H1 (cell line): ENCODE results near the gene CTCF. TPM values are rescaled to one million over a fixed set of nuclear protein-coding genes. Genes with fewer than 3 reads are reported as not detected.

Source experiments
- CTCF ChIA-PET: fragments of 300-600 bp; sonication (Branson Sonifier 250); formaldehyde crosslinking; loops from one replicate; lab custom pipeline; 2021; ENCODE audit not compliant: partially characterized antibody; lab: Charles Lee
- POLR2A ChIA-PET: fragments of 300-600 bp; sonication (Branson Sonifier 250); formaldehyde crosslinking; loops from one replicate; lab custom pipeline; 2021; ENCODE audit warnings: inconsistent platforms; ENCODE audit not compliant: partially characterized antibody; lab: Charles Lee
- DNase-seq, 2 experiments: peaks; one replicate each; pipeline versions ENCODE4 v3.0.0 to v3.0.0-alpha.2; 2010 to 2022; ENCODE audit warnings: low spot score in 2 of 2, low read depth in 1 of 2, mixed read lengths in 1 of 2
- FAIRE-seq: peaks from 2 replicates; lab custom pipeline; 2011; peaks lifted over from hg19 to GRCh38; lab: Jason Lieb, UNC
- H2AFZ ChIP-seq: 2 replicates; pipeline ENCODE4 v1.8.1; 2012; ENCODE audit warnings: low read length, inconsistent platforms
- H2AK5ac ChIP-seq: 2 replicates; pipeline ENCODE4 v1.6.1; 2013; ENCODE audit warnings: low read depth, low read length
- H2BK120ac ChIP-seq: replicated peaks from 2 replicates; pipeline ENCODE3; 2013; ENCODE audit warnings: low read depth, low read length, inconsistent platforms
- H2BK12ac ChIP-seq: 2 replicates; pipeline ENCODE4 v1.6.1; 2013; ENCODE audit warnings: low read depth, low read length
- H2BK15ac ChIP-seq: 2 replicates; pipeline ENCODE4 v1.6.1; 2013; ENCODE audit warnings: low read length
- H2BK20ac ChIP-seq: 2 replicates; pipeline ENCODE4 v1.6.1; 2013; ENCODE audit warnings: low read length
- H2BK5ac ChIP-seq: 2 replicates; pipeline ENCODE4 v1.6.1; 2013; ENCODE audit warnings: low read depth, low read length
- H3K14ac ChIP-seq: 2 replicates; pipeline ENCODE4 v1.6.1; 2013; ENCODE audit warnings: inconsistent platforms; ENCODE audit not compliant: insufficient read length
- H3K18ac ChIP-seq: 2 replicates; pipeline ENCODE4 v1.6.1; 2013; ENCODE audit warnings: low read length; ENCODE audit errors: extremely low read depth
- H3K23ac ChIP-seq: 2 replicates; pipeline ENCODE4 v1.6.1; 2013; ENCODE audit warnings: inconsistent platforms; ENCODE audit not compliant: insufficient read length
- H3K23me2 ChIP-seq: 2 replicates; pipeline ENCODE4 v1.6.1; 2013; ENCODE audit warnings: low read depth, low read length
- H3K27ac ChIP-seq: 2 replicates; pipeline ENCODE4 v1.6.1; 2011; ENCODE audit warnings: low read depth, low read length, inconsistent platforms
- H3K27me3 ChIP-seq, 4 experiments: replicated peaks in 1 of 4; 1 replicate in 1 of 4; 2 replicates in 3 of 4; pipeline versions ENCODE4 v1.6.1 to v1.8.1; 2011 to 2013; ENCODE audit warnings: low read length in 3 of 4, mild to moderate bottlenecking in 3 of 4, inconsistent platforms in 2 of 4, mixed read lengths in 2 of 4, moderate library complexity in 1 of 4; ENCODE audit not compliant: control insufficient read depth in 3 of 4, insufficient read depth in 3 of 4; ENCODE audit errors: extremely low read depth in 1 of 4
- H3K36me3 ChIP-seq, 4 experiments: 2 replicates each; pipeline versions ENCODE4 v1.6.1 to v1.8.1; 2011 to 2013; ENCODE audit warnings: mild to moderate bottlenecking in 4 of 4, low read length in 3 of 4, moderate library complexity in 2 of 4, control low read depth in 1 of 4, inconsistent platforms in 1 of 4; ENCODE audit not compliant: insufficient read depth in 4 of 4, control insufficient read depth in 2 of 4
- H3K4ac ChIP-seq: replicated peaks from 2 replicates; pipeline ENCODE3; 2013; ENCODE audit warnings: low read length, low read depth, mixed read lengths, inconsistent platforms; ENCODE audit not compliant: insufficient read length
- H3K4me1 ChIP-seq, 4 experiments: replicated peaks in 1 of 4; 1 replicate in 1 of 4; 2 replicates in 3 of 4; pipeline versions ENCODE4 v1.6.1 to v1.8.1; 2011 to 2013; ENCODE audit warnings: low read length in 3 of 4, inconsistent platforms in 2 of 4, mixed read lengths in 1 of 4; ENCODE audit not compliant: insufficient read depth in 4 of 4, control insufficient read depth in 3 of 4
- H3K4me2 ChIP-seq, 2 experiments: 2 replicates each; pipeline versions ENCODE4 v1.6.1 to v1.8.1; 2011 to 2013; ENCODE audit warnings: low read depth in 2 of 2, low read length in 2 of 2, control low read depth in 1 of 2, inconsistent platforms in 1 of 2, mild to moderate bottlenecking in 1 of 2; ENCODE audit not compliant: insufficient read depth in 1 of 2
- H3K4me3 ChIP-seq, 4 experiments: fragments of 200-600, 300-600 bp in 1 of 4; sonication (generic), shearing (Covaris generic), sonication (Bioruptor Twin) in 1 of 4; 2 replicates each; pipeline versions ENCODE4 v1.5.1 to v1.8.1; 2011 to 2016; ENCODE audit warnings: low read length in 4 of 4, low read depth in 3 of 4, control low read depth in 2 of 4, inconsistent platforms in 2 of 4, mild to moderate bottlenecking in 2 of 4, mixed read lengths in 1 of 4, moderate library complexity in 1 of 4; ENCODE audit not compliant: insufficient read depth in 2 of 4; ENCODE audit errors: extremely low read depth in 1 of 4
- H3K56ac ChIP-seq: replicated peaks from 2 replicates; pipeline ENCODE3; 2013; ENCODE audit warnings: low read depth, mild to moderate bottlenecking, mixed read lengths, low read length, inconsistent platforms; ENCODE audit not compliant: insufficient read length
- H3K79me1 ChIP-seq: 2 replicates; pipeline ENCODE4 v1.6.1; 2013; ENCODE audit warnings: low read depth, low read length, control low read depth
- H3K79me2 ChIP-seq, 2 experiments: 2 replicates each; pipeline versions ENCODE4 v1.6.1 to v1.8.1; 2012 to 2013; ENCODE audit warnings: low read length in 2 of 2, mild to moderate bottlenecking in 2 of 2, inconsistent platforms in 1 of 2; ENCODE audit not compliant: insufficient read depth in 2 of 2, control insufficient read depth in 1 of 2
- H3K9ac ChIP-seq, 4 experiments: replicated peaks in 1 of 4; 1 replicate in 1 of 4; 2 replicates in 3 of 4; pipeline versions ENCODE4 v1.6.1 to v1.8.1; 2011 to 2013; ENCODE audit warnings: low read depth in 3 of 4, low read length in 3 of 4, control low read depth in 2 of 4, mild to moderate bottlenecking in 2 of 4, moderate library complexity in 2 of 4, inconsistent platforms in 1 of 4; ENCODE audit errors: extremely low read depth in 1 of 4
- H3K9me3 ChIP-seq, 2 experiments: 2 replicates each; pipeline versions ENCODE4 v1.6.1 to v1.8.1; 2012 to 2013; ENCODE audit warnings: mild to moderate bottlenecking in 2 of 2, moderate library complexity in 2 of 2, control low read depth in 1 of 2, inconsistent platforms in 1 of 2, low read depth in 1 of 2, low read length in 1 of 2, mixed read lengths in 1 of 2; ENCODE audit not compliant: insufficient read depth in 2 of 2
- H4K20me1 ChIP-seq, 2 experiments: replicated peaks in 1 of 2; 2 replicates each; pipeline versions ENCODE3 to v1.8.1; 2011 to 2013; ENCODE audit warnings: inconsistent platforms in 2 of 2, low read length in 2 of 2, mild to moderate bottlenecking in 1 of 2; ENCODE audit not compliant: insufficient read depth in 2 of 2, control insufficient read depth in 1 of 2
- H4K5ac ChIP-seq: 2 replicates; pipeline ENCODE4 v1.6.1; 2013; ENCODE audit warnings: low read length, low read depth, mixed read lengths, inconsistent platforms; ENCODE audit not compliant: insufficient read length
- H4K8ac ChIP-seq: 2 replicates; pipeline ENCODE4 v1.8.0; 2013; ENCODE audit warnings: mild to moderate bottlenecking, moderate library complexity, low read length, inconsistent platforms; ENCODE audit not compliant: insufficient read depth; ENCODE audit errors: extremely low read depth
- H4K91ac ChIP-seq: replicated peaks from 2 replicates; pipeline ENCODE3; 2013; ENCODE audit warnings: low read length, mixed read lengths, inconsistent platforms; ENCODE audit not compliant: insufficient read length
- ATF2 ChIP-seq: IDR thresholded peaks from 2 replicates; pipeline ENCODE4 v1.6.1; 2012; ENCODE audit warnings: low read length, inconsistent platforms
- ATF3 ChIP-seq: IDR thresholded peaks from 2 replicates; pipeline ENCODE4 v1.6.1; 2011; ENCODE audit warnings: low read depth, mild to moderate bottlenecking, low read length; ENCODE audit not compliant: insufficient read depth
- BACH1 ChIP-seq: IDR thresholded peaks from 2 replicates; pipeline ENCODE4 v1.6.1; 2012; ENCODE audit warnings: low read length, improper control_type of control experiment
- E2F6 ChIP-seq: IDR thresholded peaks from 2 replicates; pipeline ENCODE4 v1.6.1; 2012; ENCODE audit warnings: inconsistent platforms
- MAX ChIP-seq: IDR thresholded peaks from 2 replicates; pipeline ENCODE4 v1.6.1; 2012; ENCODE audit warnings: inconsistent platforms
- POLR2AphosphoS5 ChIP-seq: IDR thresholded peaks from 2 replicates; pipeline ENCODE4 v1.6.1; 2011; ENCODE audit warnings: low read depth, low read length
- RNF2 ChIP-seq: fragments of 200-900, 300-1000 bp; sonication (generic); IDR thresholded peaks from 2 replicates; pipeline ENCODE4 v1.7.1; 2016; ENCODE audit warnings: borderline replicate concordance, low read depth, mild to moderate bottlenecking, antibody characterized with exemption, low read length; ENCODE audit not compliant: poor library complexity, severe bottlenecking; ENCODE audit errors: missing control alignments
- SIX5 ChIP-seq: IDR thresholded peaks from 2 replicates; pipeline ENCODE4 v1.6.1; 2011; ENCODE audit warnings: mild to moderate bottlenecking, low read depth, low read length
- WGBS, 2 experiments: shearing (Covaris generic) in 1 of 2; methylation state at CpG; one replicate each; pipeline versions ENCODE4 v1.1.6 to v1.1.7; 2013 to 2015; ENCODE audit warnings: low lambda C conversion rate in 2 of 2, mixed read lengths in 2 of 2, inconsistent platforms in 1 of 2, low coverage in 1 of 2, missing lambda C conversion rate in 1 of 2; ENCODE audit not compliant: insufficient replicate concordance in 2 of 2, insufficient coverage in 1 of 2, insufficient read length in 1 of 2; ENCODE audit errors: extremely low coverage in 1 of 2, missing lambda C conversion rate in 1 of 2; 5-methylcytosine and 5-hydroxymethylcytosine counted together
- polyA plus RNA-seq, 7 experiments: library from polyadenylated mRNA; depleted of rRNA in 3 of 7; stranded (reverse) in 5 of 7; unstranded in 2 of 7; fragments of >200 nt in 5 of 7; fragments of 200-250 nt in 2 of 7; gene quantifications; 1 replicate in 5 of 7; 2 replicates in 1 of 7; 4 replicates in 1 of 7; pipeline versions ENCODE4 v1.2.1 to v1.2.3, GENCODE V29; 2011 to 2013; ENCODE audit warnings: missing spikeins in 2 of 7, mixed read lengths in 2 of 7
- total RNA-seq: library from RNA; stranded (reverse); fragmentation: NEBNext Ultra II Directional; extraction: Animal tissue kit (Norgen Biotek cat#: 25700); gene quantifications from 2 replicates; pipeline ENCODE4 v1.2.1, GENCODE V29; 2021

CTCF gene
- total and polyA plus RNA-seq, 2 of the 8 experiments (the other 6 are each of a cell fraction or from before 2014, with no cell fraction given) = 32.4 to 66.0 TPM

GRCh38 chr16:67675999-67676398 is 113.7 kb downstream of the CTCF start:
- H3K14ac ChIP-seq = no peak overlapping the region
- H3K4me1 ChIP-seq = peaks cover 0 to 3% (median 0%) of the 10 kb centered on the region in 4 experiments; a peak in 1 of 7 replicates
- H4K20me1 ChIP-seq = peaks cover 0 to 8% of the 10 kb centered on the region in 2 experiments
- no peak overlapping the region for H3K4ac ChIP-seq
- DNase-seq (no peak), FAIRE-seq (no peak)
- no peak overlapping the region for H3K9ac ChIP-seq
- WGBS, 2 experiments = 91% methylated on average over 7 of the region's 7 CpGs; no CpG with 5 or more reads in 1 of the 2 experiments
- H3K56ac ChIP-seq = no peak overlapping the region
- no peak overlapping the region for H2BK20ac ChIP-seq
- no peak overlapping the region for H3K27ac ChIP-seq
- no peak overlapping the region for H4K8ac ChIP-seq
- no peak overlapping the region for H2BK5ac ChIP-seq
- ChIA-PET CTCF (interaction anchor here (0.6 to 5.5 kb wide), 4 partner anchors 9 to 182 kb away, joined by 3 to 46 read pairs (median 3); partner anchors contain the start of genes C16orf86 and ENKD1), POLR2A (no interaction called here)
- H3K9me3 ChIP-seq = no peaks in the 10 kb centered on the region
- TF ChIP-seq SIX5 = no peak
- TF ChIP-seq ATF3 = no peak
- TF ChIP-seq BACH1 = no peak
- no peak for TF ChIP-seq RNF2
- TF ChIP-seq ATF2 = no peak
- TF ChIP-seq POLR2AphosphoS5 = no peak
- no peak for TF ChIP-seq E2F6
- no peak for TF ChIP-seq MAX
- no peak overlapping the region for H2AFZ ChIP-seq
- H3K79me1 ChIP-seq = no peaks in the 10 kb centered on the region; the same call in none of the 2 replicates
- H4K91ac ChIP-seq = no peak overlapping the region
- H3K79me2 ChIP-seq = no peaks in the 10 kb centered on the region
- no peak overlapping the region for H3K18ac ChIP-seq
- no peak overlapping the region for H3K23ac ChIP-seq
- H3K36me3 ChIP-seq = peaks cover 0 to 3% (median 0%) of the 10 kb centered on the region in 4 experiments; a peak in 1 of 8 replicates
- no peak overlapping the region for H3K4me2 ChIP-seq
- no peaks in the 10 kb centered on the region for H3K23me2 ChIP-seq
- H2BK120ac ChIP-seq = no peak overlapping the region
- no peak overlapping the region for H4K5ac ChIP-seq
- no peak overlapping the region for H2BK15ac ChIP-seq
- H2AK5ac ChIP-seq = no peak overlapping the region
- no peak overlapping the region for H3K4me3 ChIP-seq
- no peaks in the 10 kb centered on the region for H3K27me3 ChIP-seq
- no peak overlapping the region for H2BK12ac ChIP-seq
